Activated CD8-positive, alpha-beta memory T cell treated with anti-CD3 and anti-CD28 coated beads for 4 hours (primary cell): ENCODE results near the gene GAB1.
"Not testable (repeated sequence)": the region's sequence is repeated elsewhere in the genome, so short reads cannot be mapped to it uniquely, and the experiment has no call there.

Experiments
- DNase-seq, 2 donors: peaks; one replicate each; pipeline ENCODE4 v3.0.0-alpha.2; 2020; ENCODE audit warnings: low read depth in 2 of 2

The GAB1 gene

GRCh38 chr4:143338313-143338712 is 1.6 kb downstream of the GAB1 start:
- no peak for DNase-seq

DNA sequence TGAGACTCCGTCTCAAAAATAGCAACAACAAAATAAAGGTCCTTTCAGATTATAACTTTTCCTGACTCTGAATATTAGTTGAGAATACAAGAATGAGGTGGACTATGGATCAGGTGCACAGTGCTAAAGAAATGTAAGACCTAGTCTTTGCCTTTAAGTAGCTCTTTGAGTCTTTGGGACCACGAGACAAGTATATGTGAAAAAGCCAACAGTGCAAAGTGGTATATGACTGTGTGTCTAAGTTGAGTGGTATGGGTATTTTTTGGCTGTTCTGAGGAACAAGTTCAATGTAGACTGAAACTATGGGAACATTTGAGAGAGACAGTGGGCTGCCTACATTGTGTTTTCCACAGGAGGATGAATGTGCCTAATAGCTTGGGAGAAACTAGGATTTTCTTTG is 2.8 kb downstream of the GAB1 start:
- DNase-seq, result no peak

- no peak for DNase-seq
These were observed 4.6 kb downstream of the GAB1 start for GRCh38 chr4:143341186-143341755.

DNA sequence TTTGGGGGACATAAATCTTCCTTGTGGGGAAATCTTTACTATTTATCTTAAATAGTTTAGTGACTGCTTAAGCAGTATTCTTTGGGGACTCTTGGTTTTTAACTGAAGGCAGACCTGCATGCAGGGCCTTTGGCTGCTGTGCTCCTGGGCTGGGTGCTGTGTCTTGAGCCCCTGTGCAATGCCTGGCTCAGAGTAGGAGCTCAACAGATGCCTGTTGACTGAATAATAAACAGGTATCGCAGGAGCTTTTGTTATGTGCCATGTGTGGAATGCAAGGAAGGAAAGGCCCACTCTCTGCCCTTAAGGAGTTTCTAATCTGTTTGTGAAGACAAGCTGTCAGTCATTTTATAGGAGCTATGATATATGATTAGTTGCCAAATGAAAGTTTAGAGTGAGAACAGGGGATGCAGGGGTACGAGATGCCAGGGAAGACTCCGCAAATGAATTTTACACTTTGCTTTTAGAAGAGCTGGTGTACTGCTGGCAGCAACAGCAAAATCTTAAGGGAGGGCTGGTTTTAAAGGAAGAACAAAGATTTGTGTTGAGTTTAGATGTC is 6.7 kb downstream of the GAB1 start:
- no peak for DNase-seq

- DNase-seq, result no peak
These were observed 7.4 kb downstream of the GAB1 start for GRCh38 chr4:143344041-143344440.

DNA sequence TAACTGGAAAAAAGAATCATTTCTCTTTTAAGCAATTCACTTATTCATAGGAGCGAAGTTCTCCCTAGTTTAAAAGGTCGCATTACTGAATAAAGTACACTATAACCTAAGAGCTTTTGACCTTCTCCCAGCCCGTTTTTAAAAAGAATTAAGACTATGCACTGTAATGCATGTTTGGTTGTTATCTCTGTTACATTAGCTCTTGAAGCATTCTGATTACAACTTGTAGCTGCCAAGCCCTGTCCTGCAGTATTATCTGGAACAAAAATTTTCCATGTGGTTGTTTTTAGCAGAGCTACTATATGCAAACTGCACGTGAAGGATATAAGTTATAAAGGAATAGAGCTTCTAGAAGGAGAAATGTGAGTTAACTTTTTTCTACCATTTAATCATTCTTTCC is 8.1 kb downstream of the GAB1 start:
- DNase-seq, result no peak

- no peak for DNase-seq
These were observed 8.7 kb downstream of the GAB1 start for GRCh38 chr4:143345356-143345755.

DNA sequence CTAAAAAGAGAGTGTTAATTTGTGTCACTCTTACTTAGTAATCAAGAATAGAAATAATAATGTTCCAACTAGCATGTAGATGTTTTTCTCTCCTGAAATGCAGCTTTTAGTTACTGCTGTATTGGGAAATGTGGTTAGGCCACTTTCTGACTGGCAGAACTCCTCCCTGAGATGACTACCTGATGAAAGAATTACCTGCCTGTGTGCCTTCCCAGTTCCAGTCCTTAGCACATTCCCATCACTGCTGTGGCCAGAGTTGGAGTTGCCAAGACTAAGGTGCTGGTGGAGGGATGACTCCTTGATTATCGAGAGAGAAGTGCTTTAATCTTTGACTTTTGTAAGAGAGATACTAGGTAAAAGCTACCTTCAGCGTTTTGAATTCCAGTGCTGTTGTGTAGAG is 9.5 kb downstream of the GAB1 start:
- no peak for DNase-seq

- DNase-seq, result no peak
These were observed 10.9 kb downstream of the GAB1 start for GRCh38 chr4:143347484-143348111.

- no peak for DNase-seq
These were observed 11.8 kb downstream of the GAB1 start for GRCh38 chr4:143348233-143349077.

GRCh38 chr4:143349858-143350527 is 13.3 kb downstream of the GAB1 start:
- DNase-seq, result not testable (repeated sequence)

DNA sequence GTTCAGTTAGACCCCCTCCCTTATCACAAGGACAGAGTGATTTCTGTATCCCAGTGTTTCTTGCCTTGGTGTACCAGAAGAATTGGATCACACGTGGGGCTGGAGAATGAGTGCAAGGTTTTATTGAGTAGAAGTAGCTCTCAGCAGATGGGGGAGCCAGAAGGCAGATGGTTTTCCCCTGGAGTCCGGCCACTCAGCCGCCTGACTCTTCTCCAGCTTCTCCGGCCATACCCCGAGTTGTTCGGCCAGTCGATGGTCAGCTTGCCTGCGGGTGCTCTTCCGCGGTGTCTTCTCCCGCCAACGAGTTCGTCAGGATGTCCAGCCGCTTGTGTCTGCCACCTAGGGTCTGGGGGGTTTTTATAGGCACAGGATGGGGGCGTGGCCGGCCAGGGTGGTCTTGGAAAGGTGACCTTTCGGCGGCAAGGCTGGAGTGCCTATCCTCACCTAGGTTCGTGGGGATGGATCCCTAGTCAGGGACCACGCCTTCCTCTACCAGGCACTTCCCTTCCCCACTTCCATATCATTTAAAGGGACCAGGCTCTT is 14.5 kb downstream of the GAB1 start:
- no peak for DNase-seq

GRCh38 chr4:143351774-143352451 is 15.2 kb downstream of the GAB1 start:
- DNase-seq, result no peak

GRCh38 chr4:143352720-143353119 is 16.0 kb downstream of the GAB1 start:
- DNase-seq, result no peak

DNA sequence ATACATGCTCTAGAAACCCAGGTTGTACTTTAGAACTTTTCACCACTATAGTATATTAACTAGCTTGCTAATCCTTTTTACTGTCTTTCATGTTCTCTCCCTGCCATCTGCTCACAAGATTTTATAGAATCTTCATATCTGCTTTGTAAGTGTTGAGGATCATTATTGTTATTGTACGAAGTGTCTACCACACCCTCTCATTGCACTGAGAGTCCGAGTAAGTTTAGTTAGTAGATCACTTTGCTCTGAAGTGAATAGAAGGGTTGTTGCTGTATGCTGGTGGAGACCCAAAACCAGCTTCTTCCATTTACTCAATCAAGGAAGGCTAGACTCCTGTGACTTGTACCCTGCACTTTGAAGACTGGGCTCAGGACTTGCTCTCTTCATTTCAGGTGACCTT is 17.1 kb downstream of the GAB1 start:
- no peak for DNase-seq

DNA sequence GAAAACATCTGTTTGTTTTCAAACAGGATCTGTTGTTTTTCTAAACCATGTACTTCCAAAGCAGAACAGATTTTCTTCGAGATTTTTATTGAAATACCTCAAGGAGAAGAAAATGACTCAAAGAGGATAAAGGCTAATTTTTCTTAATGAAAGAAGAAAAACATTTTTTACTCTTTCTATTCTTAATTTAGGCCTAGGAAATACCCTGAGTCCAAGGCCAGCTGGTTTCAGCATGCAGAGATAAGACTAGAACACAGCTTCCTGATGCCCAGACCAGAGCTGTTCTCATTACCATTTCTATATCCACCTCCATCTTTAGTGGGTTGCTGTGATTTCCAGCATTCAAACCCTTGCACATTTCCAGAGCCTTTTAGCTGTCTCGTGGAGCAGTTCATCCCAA is 18.3 kb downstream of the GAB1 start:
- no peak for DNase-seq

- DNase-seq, result no peak
These were observed 19.0 kb downstream of the GAB1 start for GRCh38 chr4:143355540-143356217.

DNA sequence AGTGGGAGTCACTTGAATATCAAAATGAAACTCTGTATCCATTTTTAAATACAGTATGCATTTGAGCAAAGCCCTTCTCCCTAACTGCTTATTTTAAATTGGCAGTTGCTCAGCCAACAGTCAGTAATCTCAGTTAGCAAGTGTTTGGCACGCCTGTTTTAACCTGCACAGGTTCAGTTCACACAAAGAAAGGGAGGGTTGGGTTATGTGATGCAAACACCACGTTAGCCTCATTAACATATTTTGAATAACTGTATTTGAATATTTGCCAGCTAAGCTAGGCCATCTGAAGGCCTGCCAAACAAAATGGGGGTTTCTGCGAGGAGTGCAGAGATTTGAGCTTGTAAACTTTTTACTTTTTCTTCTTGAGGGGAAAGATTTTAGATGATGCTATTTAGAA is 19.8 kb downstream of the GAB1 start:
- DNase-seq, result no peak

DNA sequence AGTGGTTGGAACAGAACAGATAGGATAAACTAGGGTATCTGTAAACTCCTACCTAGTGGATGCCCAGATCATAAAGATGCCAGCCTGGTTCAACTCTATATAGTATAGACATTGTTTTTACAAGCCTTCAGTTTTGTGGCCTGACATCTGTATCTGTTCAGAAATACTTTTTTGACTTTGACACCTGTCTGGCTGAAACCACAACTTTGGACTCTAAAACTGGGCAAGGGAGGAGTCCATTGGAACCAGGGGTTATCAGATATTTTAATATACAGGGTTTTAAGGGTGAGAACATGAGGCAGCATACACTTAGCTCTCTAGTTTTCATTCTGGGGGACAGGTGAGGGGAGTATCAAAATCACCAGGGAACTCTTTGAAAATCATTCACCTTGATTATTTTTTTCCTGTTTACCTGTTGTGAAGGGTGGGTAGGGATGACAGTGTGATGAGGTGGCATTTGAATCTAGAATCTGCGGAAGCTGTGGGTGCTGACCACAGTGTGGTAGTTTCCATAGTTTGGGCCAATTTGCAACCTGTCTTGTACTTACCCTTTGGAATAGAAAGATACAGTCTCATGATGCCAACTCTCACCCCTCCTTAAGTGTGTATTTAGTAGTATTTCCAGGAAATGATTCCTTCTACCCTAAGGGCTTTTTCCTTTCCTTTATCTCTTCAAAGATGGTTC is 20.6 kb downstream of the GAB1 start:
- DNase-seq, result no peak

DNA sequence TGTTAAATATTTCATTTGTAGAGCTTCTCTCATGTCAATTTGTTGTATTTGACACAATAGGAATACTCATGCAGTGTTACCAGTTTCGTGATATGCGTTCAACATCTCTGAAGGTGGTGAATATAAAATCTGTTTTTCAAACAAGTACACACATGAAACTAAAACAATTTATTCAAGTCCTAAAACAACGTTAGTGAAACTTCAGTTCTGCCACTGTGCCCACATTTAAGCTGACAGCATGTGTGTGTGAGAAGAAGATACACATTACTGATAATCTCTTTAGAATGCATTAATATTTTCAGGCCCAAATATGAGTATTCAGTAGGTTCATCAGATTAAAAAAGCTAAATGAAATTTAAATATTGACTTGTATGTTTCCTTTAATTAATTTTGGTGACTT is 21.7 kb downstream of the GAB1 start:
- no peak for DNase-seq
